Measurements from ENCODE around the gene ATP2B1. TPM values are rescaled to one million over a fixed set of nuclear protein-coding genes. Genes with fewer than 3 reads are reported as not detected.

Gene ATP2B1
- total RNA-seq, 4 donors from 2014 or later, result 18.0 to 59.8 (median 25.0) TPM

- intact Hi-C loops (cut with DNase I; ENCODE audit: low total_unique reads), result no loop called here
- no peak for TF ChIP-seq CTCF (IDR thresholded peaks at IDR 0.05)
- DNase-seq (ENCODE audit: low spot score in 2 of 2), result no peak
- H3K4me3 ChIP-seq (ENCODE audit: low read depth, poor library complexity, severe bottlenecking), result no peak overlapping the region
- 83 to 92% methylated on average over 2 of the region's 2 CpGs for WGBS, 2 donors
Observed at GRCh38 chr12:89678225-89678624, 30.4 kb downstream of the ATP2B1 start.

GRCh38 chr12:89676930-89677329 lies 31.7 kb downstream of the ATP2B1 start:
- TF ChIP-seq POLR2A (IDR thresholded peaks at IDR 0.05) (no peak), CTCF (IDR thresholded peaks at IDR 0.05) (no peak)
- WGBS, 2 donors, result 98% methylated on average over 2 of the region's 2 CpGs
- no peak overlapping the region for H3K4me3 ChIP-seq (ENCODE audit: low read depth, poor library complexity, severe bottlenecking)
- DNase-seq (ENCODE audit: low spot score in 2 of 2), result no peak
- intact Hi-C loops (cut with DNase I; ENCODE audit: low total_unique reads), result no loop called here

GRCh38 chr12:89674326-89674942 lies 34.2 kb downstream of the ATP2B1 start:
- intact Hi-C loops (cut with DNase I; ENCODE audit: low total_unique reads), result no loop called here
- TF ChIP-seq CTCF (IDR thresholded peaks at IDR 0.05) (no peak), POLR2A (IDR thresholded peaks at IDR 0.05) (no peak)
- H3K4me3 ChIP-seq (ENCODE audit: low read depth, poor library complexity, severe bottlenecking), result no peak overlapping the region
- 68 to 69% methylated on average over 2 of the region's 2 CpGs for WGBS, 2 donors
- no peak for DNase-seq (ENCODE audit: low spot score in 2 of 2)

- DNase-seq (ENCODE audit: low spot score in 2 of 2), result no peak
- no peak overlapping the region for H3K4me3 ChIP-seq (ENCODE audit: low read depth, poor library complexity, severe bottlenecking)
- TF ChIP-seq CTCF (IDR thresholded peaks at IDR 0.05) (no peak), POLR2A (IDR thresholded peaks at IDR 0.05) (no peak)
- 97 to 98% methylated on average over 2 of the region's 2 CpGs for WGBS, 2 donors
- intact Hi-C loops (cut with DNase I; ENCODE audit: low total_unique reads), result no loop called here
Observed at GRCh38 chr12:89673603-89674002, 35.0 kb downstream of the ATP2B1 start.

- no peak overlapping the region for H3K4me3 ChIP-seq (ENCODE audit: low read depth, poor library complexity, severe bottlenecking)
- DNase-seq (ENCODE audit: low spot score in 2 of 2), result no peak
- 95 to 99% methylated on average over 2 of the region's 2 CpGs for WGBS, 2 donors
- intact Hi-C loops (cut with DNase I; ENCODE audit: low total_unique reads), result no loop called here
- TF ChIP-seq POLR2A (IDR thresholded peaks at IDR 0.05), result no peak
- no peak for TF ChIP-seq CTCF (IDR thresholded peaks at IDR 0.05)
Observed at GRCh38 chr12:89672589-89672979, 36.1 kb downstream of the ATP2B1 start.

- TF ChIP-seq POLR2A (IDR thresholded peaks at IDR 0.05), result no peak
- no peak for TF ChIP-seq CTCF (IDR thresholded peaks at IDR 0.05)
- DNase-seq (ENCODE audit: low spot score in 2 of 2), result no peak
- intact Hi-C loops (cut with DNase I; ENCODE audit: low total_unique reads), result no loop called here
- WGBS, 2 donors, result 72 to 83% methylated on average over 4 of the region's 4 CpGs
- no peak overlapping the region for H3K4me3 ChIP-seq (ENCODE audit: low read depth, poor library complexity, severe bottlenecking)
Observed at GRCh38 chr12:89671469-89671868, 37.2 kb downstream of the ATP2B1 start.
